Endothelial cell of umbilical vein (primary cell): ENCODE measurements around the gene VPS29. TPM values are rescaled to one million over a fixed set of nuclear protein-coding genes. Genes with fewer than 3 reads are reported as not detected.

Experiments
- BruUV-seq: library from RNA; stranded (reverse); fragments of 400-500 nt; replicated peaks from 2 replicates; lab custom pipeline; 2021; lab: Mats Ljungman, UMichigan
- CTCF ChIA-PET: fragments of 300-600, 350-600 bp; sonication (Branson Sonifier 250); formaldehyde crosslinking; loops from one replicate; lab custom pipeline; 2021; ENCODE audit warnings: antibody characterized with exemption, inconsistent platforms; lab: Charles Lee
- POLR2A ChIA-PET: fragments of 300-600, 350-600 bp; sonication (Branson Sonifier 250); formaldehyde crosslinking; loops from one replicate; lab custom pipeline; 2021; ENCODE audit warnings: antibody characterized with exemption, inconsistent platforms; lab: Charles Lee
- DNase-seq: peaks from one replicate; pipeline ENCODE4 v3.0.0-alpha.2; 2011; ENCODE audit warnings: low read depth, low spot score
- FAIRE-seq: peaks from 2 replicates; lab custom pipeline; 2011; peaks lifted over from hg19 to GRCh38; lab: Jason Lieb, UNC
- H2AFZ ChIP-seq: 2 replicates; pipeline ENCODE4 v1.6.0; 2012; ENCODE audit warnings: low read depth, low read length, control low read depth, inconsistent platforms
- H3K27ac ChIP-seq: 2 replicates; pipeline ENCODE4 v1.5.1; 2011; ENCODE audit warnings: low read depth, mild to moderate bottlenecking, control low read depth, low read length, moderate library complexity; ENCODE audit not compliant: insufficient read depth
- H3K27me3 ChIP-seq, 2 experiments: 2 replicates each; pipeline versions ENCODE4 v1.6.0 to v1.6.1; 2011; ENCODE audit warnings: low read length in 2 of 2, mixed read lengths in 1 of 2; ENCODE audit not compliant: control insufficient read depth in 2 of 2, insufficient read depth in 2 of 2
- H3K36me3 ChIP-seq, 2 experiments: 2 replicates in 1 of 2; 3 replicates in 1 of 2; pipeline ENCODE4 v1.5.1; 2011; ENCODE audit warnings: low read length in 2 of 2, mild to moderate bottlenecking in 1 of 2, moderate library complexity in 1 of 2; ENCODE audit not compliant: control insufficient read depth in 2 of 2, insufficient read depth in 2 of 2; ENCODE audit errors: extremely low read depth in 1 of 2
- H3K4me1 ChIP-seq: 3 replicates; pipeline ENCODE4 v1.5.1; 2011; ENCODE audit warnings: mild to moderate bottlenecking, low read length; ENCODE audit not compliant: control insufficient read depth, insufficient read depth; ENCODE audit errors: extremely low read depth
- H3K4me2 ChIP-seq: 2 replicates; pipeline ENCODE4 v1.6.1; 2011; ENCODE audit warnings: low read length, control low read depth, mixed read lengths; ENCODE audit not compliant: insufficient read depth
- H3K4me3 ChIP-seq, 3 experiments: fragments of 200-600 bp in 1 of 3; sonication (generic), shearing (Covaris generic) in 1 of 3; replicated peaks in 1 of 3; 2 replicates each; pipeline ENCODE4 v1.5.1; 2011 to 2016; ENCODE audit warnings: control low read depth in 3 of 3, low read length in 3 of 3, mild to moderate bottlenecking in 2 of 3, inconsistent platforms in 1 of 3, low read depth in 1 of 3, moderate library complexity in 1 of 3; ENCODE audit not compliant: insufficient read depth in 1 of 3
- H3K79me2 ChIP-seq: 2 replicates; pipeline ENCODE4 v1.6.0; 2012; ENCODE audit warnings: low read length, inconsistent platforms; ENCODE audit not compliant: control insufficient read depth, insufficient read depth
- H3K9ac ChIP-seq: replicated peaks from 2 replicates; pipeline ENCODE3; 2011; ENCODE audit warnings: low read length, control low read depth; ENCODE audit not compliant: insufficient read depth; ENCODE audit errors: extremely low read depth
- H3K9me1 ChIP-seq: replicated peaks from 3 replicates; pipeline ENCODE4 v1.6.0; 2011; ENCODE audit warnings: mild to moderate bottlenecking, low read length; ENCODE audit not compliant: control insufficient read depth, insufficient read depth; ENCODE audit errors: extremely low read depth
- H3K9me3 ChIP-seq: replicated peaks from 2 replicates; pipeline ENCODE4 v1.5.1; 2012; ENCODE audit warnings: low read length, inconsistent platforms; ENCODE audit not compliant: control insufficient read depth, insufficient read depth
- H4K20me1 ChIP-seq: replicated peaks from 2 replicates; pipeline ENCODE3; 2011; ENCODE audit warnings: mild to moderate bottlenecking, low read length; ENCODE audit not compliant: control insufficient read depth, insufficient read depth; ENCODE audit errors: extremely low read depth
- CTCF ChIP-seq, 2 donors: IDR thresholded peaks; 1 replicate in 1 of 2; 2 replicates in 1 of 2; pipeline ENCODE4 v1.5.1; 2011; ENCODE audit warnings: low read length in 2 of 2, mild to moderate bottlenecking in 2 of 2, moderate library complexity in 2 of 2, control low read depth in 1 of 2, inconsistent platforms in 1 of 2, low read depth in 1 of 2; ENCODE audit not compliant: insufficient read depth in 1 of 2; ENCODE audit errors: extremely low read depth in 1 of 2
- EZH2 ChIP-seq: IDR thresholded peaks from 2 replicates; pipeline ENCODE4 v1.6.1; 2012; ENCODE audit warnings: borderline replicate concordance, low read depth, mild to moderate bottlenecking, moderate library complexity, low read length, inconsistent platforms; ENCODE audit not compliant: severe bottlenecking
- FOS ChIP-seq: IDR thresholded peaks from 2 replicates; pipeline ENCODE4 v1.6.1; 2011; ENCODE audit warnings: mild to moderate bottlenecking, low read length, moderate library complexity, borderline replicate concordance; ENCODE audit not compliant: insufficient read depth
- GATA2 ChIP-seq: IDR thresholded peaks from 2 replicates; pipeline ENCODE4 v1.7.0; 2011; ENCODE audit warnings: low read depth, mild to moderate bottlenecking, moderate library complexity, mixed read lengths, low read length; ENCODE audit not compliant: insufficient read length, insufficient read depth
- JUN ChIP-seq: IDR thresholded peaks from 2 replicates; pipeline ENCODE4 v1.6.1; 2011; ENCODE audit warnings: borderline replicate concordance, low read depth; ENCODE audit not compliant: insufficient read length, insufficient read depth
- MAX ChIP-seq: IDR thresholded peaks from 2 replicates; pipeline ENCODE4 v1.6.1; 2011; ENCODE audit not compliant: insufficient read depth, insufficient read length
- MYC ChIP-seq: IDR thresholded peaks from one replicate; pipeline ENCODE4 v1.6.1; 2011; ENCODE audit warnings: mild to moderate bottlenecking, low read depth, low read length
- POLR2A ChIP-seq: IDR thresholded peaks from 2 replicates; pipeline ENCODE4 v1.6.1; 2012; ENCODE audit warnings: low read depth, mild to moderate bottlenecking, control low read depth, low read length
- POLR2AphosphoS5 ChIP-seq: IDR thresholded peaks from 2 replicates; pipeline ENCODE4 v1.6.1; 2012; ENCODE audit warnings: low read depth, mild to moderate bottlenecking, control low read depth, low read length, moderate library complexity; ENCODE audit not compliant: insufficient read depth
- dilution Hi-C: fragments of 300-500 bp; cut with MboI; formaldehyde crosslinking; loops from one replicate; pipeline ENCODE4 v1.15.0; 2019; ENCODE audit warnings: low sequenced_read_pairs; ENCODE audit not compliant: extremely low pct_ligation_motif_present
- intact Hi-C: fragments of 100-400 bp; cut with micrococcal nuclease; formaldehyde crosslinking; loops from one replicate; pipeline ENCODE4 v1.10.0; 2022
- polyA plus RNA-seq, 4 experiments: library from polyadenylated mRNA; depleted of rRNA in 3 of 4; stranded (reverse) in 3 of 4; unstranded in 1 of 4; fragments of >200 nt; gene quantifications; 2 replicates each; pipeline versions ENCODE4 v1.2.1 to v1.2.3, GENCODE V29; 2011 to 2012; ENCODE audit warnings: missing spikeins in 1 of 4
- total RNA-seq: library from RNA; stranded (reverse); gene quantifications from 2 replicates; pipeline ENCODE4 v1.2.3, GENCODE V29; 2021

The VPS29 gene
- total and polyA plus RNA-seq, 2 donors (not counting 3 experiments of a cell fraction or from before 2014, with no cell fraction given): 138 to 155 TPM

DNA sequence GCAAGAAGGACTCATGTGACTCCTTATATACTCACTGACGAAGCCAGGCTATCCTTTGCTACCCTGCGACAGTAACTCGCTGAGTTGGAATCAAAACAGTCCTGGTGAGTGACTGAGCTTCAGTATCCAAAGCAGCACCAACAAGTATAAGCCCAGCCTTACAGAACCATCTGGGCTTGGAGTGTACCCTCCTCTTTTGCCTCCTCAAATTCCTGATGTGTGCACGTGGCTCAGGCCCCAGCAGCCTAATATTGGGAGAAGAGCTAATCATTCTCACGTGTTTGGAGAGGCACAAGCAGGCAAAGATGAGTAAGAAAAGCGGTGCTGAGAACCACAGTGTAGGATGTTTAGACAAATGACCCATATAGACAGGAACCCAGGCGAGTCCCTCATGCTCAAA is 46.8 kb upstream of the VPS29 start:
- dilution Hi-C loops (no loop called here), intact Hi-C loops (loop anchor here (5.0 kb wide), 1 partner anchor 194 kb away; the partner anchor contains the start of gene PPP1CC)
- Histone ChIP-seq H2AFZ (no peak overlapping the region), H3K4me3 (no peak overlapping the region), H3K4me2 (no peak overlapping the region), H3K9me3 (no peaks in the 10 kb centered on the region), H3K36me3 (peaks cover 0 to 3% of the 10 kb centered on the region in 2 experiments), H3K4me1 (peaks cover 35% of the 10 kb centered on the region), H3K27me3 (no peaks in the 10 kb centered on the region), H4K20me1 (no peaks in the 10 kb centered on the region), H3K9me1 (no peaks in the 10 kb centered on the region), H3K79me2 (peaks cover 46% of the 10 kb centered on the region), H3K9ac (no peak overlapping the region), H3K27ac (no peak overlapping the region)
- POLR2A ChIA-PET: no interaction called here
- FAIRE-seq (no peak), DNase-seq (no peak)
- TF ChIP-seq FOS: no peak
- TF ChIP-seq POLR2AphosphoS5: no peak
- no peak for TF ChIP-seq JUN
- TF ChIP-seq MYC: no peak
- TF ChIP-seq EZH2: no peak
- no peak for TF ChIP-seq POLR2A
- no peak for TF ChIP-seq CTCF (IDR thresholded peaks at IDR 0.05; ENCODE audit: extremely low read depth in 1 of 2, insufficient read depth in 1 of 2, low read depth in 1 of 2, low read length in 2 of 2)
- no peak for TF ChIP-seq MAX
- no peak for TF ChIP-seq GATA2
- CTCF ChIA-PET: interaction anchor here (1.7 to 7.0 kb wide), 2 partner anchors 52 to 339 kb away, joined by 3 to 88 read pairs; no protein-coding TSS in a partner anchor
- no TSS peak for BruUV-seq
